IMR-90 (cell line): ENCODE data around the gene GALR2. TPM values are rescaled to one million over a fixed set of nuclear protein-coding genes. Genes with fewer than 3 reads are reported as not detected.

Experiments used
- ATAC-seq: fragments of 200-7000 bp; cut with Tn5 transposase; 2 replicates; pipeline ENCODE4 v1.9.1; 2020; ENCODE audit warnings: low read depth, mild to moderate bottlenecking, moderate library complexity
- BruUV-seq: library from RNA; stranded (reverse); fragments of 400-500 nt; replicated peaks from 2 replicates; lab custom pipeline; 2021; lab: Mats Ljungman, UMichigan
- CTCF ChIA-PET: fragments of 300-600 bp; formaldehyde crosslinking; extraction: SDS; loops from one replicate; lab custom pipeline; 2021; ENCODE audit warnings: antibody characterized with exemption; lab: Yijun Ruan, JAX
- POLR2A ChIA-PET: fragments of 300-600 bp; sonication (Branson Sonifier 250); formaldehyde crosslinking; loops from one replicate; lab custom pipeline; 2022; ENCODE audit warnings: antibody characterized with exemption; ENCODE audit not compliant: unreplicated experiment; lab: Charles Lee
- DNase-seq: peaks from one replicate; pipeline ENCODE4 v3.0.0; 2013
- H2AFZ ChIP-seq: replicated peaks from 2 replicates; pipeline ENCODE3; 2013; ENCODE audit warnings: low read length, mild to moderate bottlenecking; ENCODE audit not compliant: poor library complexity
- H2AK5ac ChIP-seq: 2 replicates; pipeline ENCODE4 v1.6.1; 2013; ENCODE audit warnings: low read depth, low read length, inconsistent platforms
- H2AK9ac ChIP-seq: replicated peaks from 2 replicates; pipeline ENCODE3; 2013; ENCODE audit warnings: mild to moderate bottlenecking, low read depth, low read length, moderate library complexity; ENCODE audit not compliant: poor library complexity
- H2BK120ac ChIP-seq: 2 replicates; pipeline ENCODE4 v1.6.1; 2013; ENCODE audit warnings: low read depth, low read length, inconsistent platforms
- H2BK15ac ChIP-seq: 3 replicates; pipeline ENCODE4 v1.6.1; 2013; ENCODE audit warnings: low read depth, low read length, inconsistent platforms
- H2BK20ac ChIP-seq: 2 replicates; pipeline ENCODE4 v1.6.1; 2013; ENCODE audit warnings: low read depth, mild to moderate bottlenecking, inconsistent platforms, low read length, moderate library complexity
- H2BK5ac ChIP-seq: 2 replicates; pipeline ENCODE4 v1.6.1; 2013; ENCODE audit warnings: mild to moderate bottlenecking, low read depth, low read length, inconsistent platforms; ENCODE audit not compliant: poor library complexity, severe bottlenecking
- H3K14ac ChIP-seq: replicated peaks from 2 replicates; pipeline ENCODE4 v1.6.1; 2013; ENCODE audit warnings: low read depth, low read length, inconsistent platforms
- H3K18ac ChIP-seq: 2 replicates; pipeline ENCODE4 v1.6.1; 2013; ENCODE audit warnings: low read depth, low read length, control low read depth
- H3K23ac ChIP-seq: 2 replicates; pipeline ENCODE4 v1.6.1; 2013; ENCODE audit warnings: low read depth, low read length, inconsistent platforms
- H3K27ac ChIP-seq: 2 replicates; pipeline ENCODE4 v1.5.1; 2013; ENCODE audit warnings: mild to moderate bottlenecking, control low read depth, low read length; ENCODE audit not compliant: insufficient read depth
- H3K27me3 ChIP-seq: 2 replicates; pipeline ENCODE4 v1.6.1; 2013; ENCODE audit warnings: low read length; ENCODE audit not compliant: control insufficient read depth, insufficient read depth
- H3K36me3 ChIP-seq: 2 replicates; pipeline ENCODE4 v1.6.1; 2013; ENCODE audit warnings: low read length, mixed read lengths; ENCODE audit not compliant: control insufficient read depth, insufficient read depth
- H3K4ac ChIP-seq: 2 replicates; pipeline ENCODE4 v1.6.1; 2013; ENCODE audit warnings: low read depth, low read length, inconsistent platforms
- H3K4me1 ChIP-seq: 2 replicates; pipeline ENCODE4 v1.6.1; 2013; ENCODE audit warnings: low read length, mixed read lengths; ENCODE audit not compliant: control insufficient read depth, insufficient read depth
- H3K4me2 ChIP-seq: 2 replicates; pipeline ENCODE4 v1.6.1; 2013; ENCODE audit warnings: low read depth, mild to moderate bottlenecking, control low read depth, low read length, moderate library complexity
- H3K4me3 ChIP-seq: 2 replicates; pipeline ENCODE4 v1.5.1; 2013; ENCODE audit warnings: low read depth, mild to moderate bottlenecking, control low read depth, low read length, moderate library complexity; ENCODE audit not compliant: insufficient read depth
- H3K56ac ChIP-seq: 2 replicates; pipeline ENCODE4 v1.6.1; 2013; ENCODE audit warnings: low read length, inconsistent platforms; ENCODE audit not compliant: insufficient read depth; ENCODE audit errors: extremely low read depth
- H3K79me1 ChIP-seq, 2 experiments: 2 replicates each; pipeline ENCODE4 v1.6.1; 2013; ENCODE audit warnings: low read length in 2 of 2, inconsistent platforms in 1 of 2, low read depth in 1 of 2
- H3K9ac ChIP-seq: 2 replicates; pipeline ENCODE4 v1.6.1; 2013; ENCODE audit warnings: low read depth, low read length, control low read depth
- H3K9me1 ChIP-seq: 2 replicates; pipeline ENCODE4 v1.6.1; 2013; ENCODE audit warnings: low read length, inconsistent platforms; ENCODE audit not compliant: insufficient read depth
- H3K9me3 ChIP-seq: 2 replicates; pipeline ENCODE4 v1.6.1; 2013; ENCODE audit warnings: low read length; ENCODE audit not compliant: control insufficient read depth, insufficient read depth
- H4K20me1 ChIP-seq: 2 replicates; pipeline ENCODE4 v1.6.1; 2013; ENCODE audit warnings: low read length, inconsistent platforms; ENCODE audit not compliant: insufficient read depth
- H4K5ac ChIP-seq: 2 replicates; pipeline ENCODE4 v1.6.1; 2013; ENCODE audit warnings: mild to moderate bottlenecking, low read depth, low read length, control low read depth
- H4K8ac ChIP-seq, 2 experiments: 2 replicates each; pipeline ENCODE4 v1.6.1; 2013; ENCODE audit warnings: low read depth in 2 of 2, low read length in 2 of 2, control low read depth in 1 of 2, inconsistent platforms in 1 of 2
- H4K91ac ChIP-seq: 2 replicates; pipeline ENCODE4 v1.6.1; 2013; ENCODE audit warnings: low read depth, low read length, inconsistent platforms; ENCODE audit not compliant: insufficient read depth
- BHLHE40 ChIP-seq: fragments of 150-350 bp; IDR thresholded peaks from 2 replicates; pipeline ENCODE4 v1.6.1; 2016; ENCODE audit warnings: mild to moderate bottlenecking, low read depth, low read length
- CEBPB ChIP-seq: IDR thresholded peaks from 2 replicates; pipeline ENCODE4 v1.6.1; 2012; ENCODE audit warnings: low read depth, low read length, improper control_type of control experiment
- CHD1 ChIP-seq: IDR thresholded peaks from 2 replicates; pipeline ENCODE4 v1.6.1; 2012; ENCODE audit warnings: low read depth, low read length, improper control_type of control experiment
- CTCF ChIP-seq: conservative IDR thresholded peaks from 2 replicates; pipeline ENCODE4 v1.5.1; 2012; ENCODE audit warnings: mild to moderate bottlenecking, low read depth, low read length, improper control_type of control experiment
- FOS ChIP-seq: fragments of 150-350 bp; IDR thresholded peaks from 2 replicates; pipeline ENCODE4 v1.6.1; 2016; ENCODE audit warnings: low read depth, low read length
- MAFK ChIP-seq: IDR thresholded peaks from 2 replicates; pipeline ENCODE4 v1.6.1; 2012; ENCODE audit warnings: low read depth, low read length, improper control_type of control experiment
- MAZ ChIP-seq: IDR thresholded peaks from 2 replicates; pipeline ENCODE4 v1.6.1; 2012; ENCODE audit warnings: low read depth, mild to moderate bottlenecking, low read length, improper control_type of control experiment, moderate library complexity, borderline replicate concordance
- MXI1 ChIP-seq: IDR thresholded peaks from 2 replicates; pipeline ENCODE4 v1.6.1; 2012; ENCODE audit warnings: low read depth, mild to moderate bottlenecking, low read length, moderate library complexity, borderline replicate concordance
- NFE2L2 ChIP-seq: fragments of 150-350 bp; IDR thresholded peaks from 2 replicates; pipeline ENCODE4 v1.6.1; 2016; ENCODE audit warnings: low read depth, mild to moderate bottlenecking, low read length
- POLR2A ChIP-seq: IDR thresholded peaks from 2 replicates; pipeline ENCODE4 v1.6.1; 2012; ENCODE audit warnings: mild to moderate bottlenecking, low read depth, low read length
- RAD21 ChIP-seq: IDR thresholded peaks from 2 replicates; pipeline ENCODE4 v1.6.1; 2012; ENCODE audit warnings: low read length, improper control_type of control experiment
- RCOR1 ChIP-seq: IDR thresholded peaks from 2 replicates; pipeline ENCODE4 v1.6.1; 2012; ENCODE audit warnings: mild to moderate bottlenecking, low read length, improper control_type of control experiment; ENCODE audit not compliant: insufficient replicate concordance
- RFX5 ChIP-seq: IDR thresholded peaks from 2 replicates; pipeline ENCODE4 v1.8.0; 2012; ENCODE audit warnings: low read depth, mild to moderate bottlenecking, low read length, moderate library complexity
- SMC3 ChIP-seq: fragments of 150-350 bp; IDR thresholded peaks from 2 replicates; pipeline ENCODE4 v1.6.1; 2016; ENCODE audit warnings: low read depth, mild to moderate bottlenecking, antibody characterized with exemption, low read length, moderate library complexity
- WGBS, 2 experiments: methylation state at CpG; one replicate each; pipeline versions ENCODE4 v1.1.5 to v1.1.7; 2013; ENCODE audit warnings: missing lambda C conversion rate in 2 of 2; ENCODE audit not compliant: insufficient read length in 1 of 2; ENCODE audit errors: extremely low coverage in 2 of 2; 5-methylcytosine and 5-hydroxymethylcytosine counted together
- dilution Hi-C: fragments of 300-500 bp; cut with HindIII; formaldehyde crosslinking; loops from one replicate; pipeline ENCODE4 v1.14.3; 2018; ENCODE audit warnings: low sequenced_read_pairs; ENCODE audit not compliant: unreplicated experiment
- in situ Hi-C: fragments of 300-500 bp; cut with MboI; formaldehyde crosslinking; loops from 3 replicates; pipeline ENCODE4 v1.14.3; 2019; ENCODE audit warnings: low sequenced_read_pairs, inconsistent platforms, mixed read lengths
- intact Hi-C: fragments of 100-400 bp; cut with micrococcal nuclease; formaldehyde crosslinking; loops from 2 replicates; pipeline ENCODE4 v1.10.0; 2022
- polyA plus RNA-seq, 3 experiments: library from polyadenylated mRNA; depleted of rRNA; stranded (reverse); fragments of >200 nt; gene quantifications; 2 replicates each; pipeline ENCODE4 v1.2.3, GENCODE V29; 2012; ENCODE audit warnings: low replicate concordance in 1 of 3
- total RNA-seq: library from RNA; depleted of rRNA; stranded (reverse); fragments of >200 nt; gene quantifications from 2 replicates; pipeline ENCODE4 v1.2.3, GENCODE V29; 2012
- TF ChIP-seq, protein P1 (sequence below): fragments of 150-350 bp; IDR thresholded peaks from 2 replicates; pipeline ENCODE4 v1.6.1; 2016; ENCODE audit warnings: low read depth, mild to moderate bottlenecking, low read length, moderate library complexity, borderline replicate concordance
- TF ChIP-seq, protein P2 (sequence below): fragments of 150-350 bp; IDR thresholded peaks from 2 replicates; pipeline ENCODE4 v1.6.1; 2017; ENCODE audit warnings: mild to moderate bottlenecking, antibody characterized with exemption, low read length, low read depth

GALR2 gene
- total and polyA plus RNA-seq, 2 of the 4 experiments (the other 2 are of a cell fraction): 0.07 TPM; not detected in 1

DNA sequence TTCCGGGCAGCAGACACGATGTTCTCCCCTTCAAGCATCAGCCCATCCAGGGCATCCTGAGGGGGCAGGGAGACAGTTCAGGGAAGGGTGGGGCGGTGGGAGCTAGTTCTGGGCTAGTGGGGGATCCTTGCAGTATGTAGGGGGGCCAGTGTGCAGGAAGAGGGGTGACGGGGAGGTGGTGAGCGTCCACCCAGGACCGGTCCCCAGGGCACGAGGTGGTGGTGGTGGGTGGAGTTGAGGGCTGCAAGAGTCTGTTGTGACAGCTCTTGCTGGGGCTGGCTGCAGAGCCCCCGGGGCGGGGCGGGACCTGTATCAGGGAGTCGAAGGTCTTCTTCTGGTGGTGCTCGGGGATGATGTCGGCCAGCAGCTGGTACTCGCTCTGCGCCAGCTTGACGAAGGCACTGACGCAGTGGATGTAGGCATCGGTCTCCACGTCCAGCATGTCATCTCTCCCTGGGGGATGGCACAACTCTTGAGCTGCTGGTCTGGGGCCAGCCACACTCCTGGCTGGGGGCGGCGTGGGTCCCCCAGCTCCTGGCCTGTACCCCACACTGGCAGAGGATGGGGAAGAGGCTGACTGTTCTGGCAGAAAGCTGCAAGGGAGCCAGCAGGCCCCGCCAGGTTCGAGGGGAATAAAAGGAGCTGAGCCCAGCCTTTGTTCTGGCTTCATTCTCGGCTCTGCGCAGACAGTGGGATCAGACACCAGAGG, 14.4 kb downstream of the GALR2 start:
- Histone ChIP-seq H3K27ac (no peak overlapping the region), H2AFZ (no peak overlapping the region), H3K4me1 (no peaks in the 10 kb centered on the region), H2BK120ac (no peak overlapping the region), H3K9ac (no peak overlapping the region), H3K79me1 (peaks cover 0 to 14% of the 10 kb centered on the region in 2 experiments; a peak in 2 of 4 replicates), H3K4me3 (no peak overlapping the region), H4K91ac (no peak overlapping the region), H4K5ac (no peak overlapping the region), H4K20me1 (no peaks in the 10 kb centered on the region; the same call in 1 of the 2 replicates), H3K18ac (no peak overlapping the region), H3K56ac (no peak overlapping the region), H3K14ac (no peak overlapping the region), H3K36me3 (peaks cover 78% of the 10 kb centered on the region), H2BK20ac (no peak overlapping the region), H3K9me1 (no peaks in the 10 kb centered on the region), H2AK9ac (no peak overlapping the region), H3K23ac (no peak overlapping the region), H2BK5ac (no peak overlapping the region), H3K4ac (no peak overlapping the region), H2BK15ac (no peak overlapping the region), H3K9me3 (no peaks in the 10 kb centered on the region), H3K4me2 (no peak overlapping the region), H4K8ac (no peak overlapping the region), H2AK5ac (no peak overlapping the region), H3K27me3 (no peaks in the 10 kb centered on the region)
- dilution Hi-C loops: no loop called here
- WGBS, 2 experiments: 92% methylated on average over 12 of the region's 25 CpGs; no CpG with 5 or more reads in 1 of the 2 experiments
- DNase-seq (no peak), ATAC-seq (no peak)
- in situ Hi-C loops: no loop called here
- intact Hi-C loops: no loop called here
- BruUV-seq: no TSS peak
- CTCF ChIA-PET: no interaction called here
- TF ChIP-seq MAFK (no peak), SMC3 (no peak), FOS (no peak), RAD21 (no peak), POLR2A (no peak), RCOR1 (no peak), CTCF (no peak), CHD1 (no peak), BHLHE40 (no peak), MAZ (no peak), RFX5 (no peak), MXI1 (no peak), CEBPB (no peak), NFE2L2 (no peak)
- TF ChIP-seq, protein P1, sequence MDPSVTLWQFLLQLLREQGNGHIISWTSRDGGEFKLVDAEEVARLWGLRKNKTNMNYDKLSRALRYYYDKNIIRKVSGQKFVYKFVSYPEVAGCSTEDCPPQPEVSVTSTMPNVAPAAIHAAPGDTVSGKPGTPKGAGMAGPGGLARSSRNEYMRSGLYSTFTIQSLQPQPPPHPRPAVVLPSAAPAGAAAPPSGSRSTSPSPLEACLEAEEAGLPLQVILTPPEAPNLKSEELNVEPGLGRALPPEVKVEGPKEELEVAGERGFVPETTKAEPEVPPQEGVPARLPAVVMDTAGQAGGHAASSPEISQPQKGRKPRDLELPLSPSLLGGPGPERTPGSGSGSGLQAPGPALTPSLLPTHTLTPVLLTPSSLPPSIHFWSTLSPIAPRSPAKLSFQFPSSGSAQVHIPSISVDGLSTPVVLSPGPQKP: no peak
- TF ChIP-seq, protein P2, sequence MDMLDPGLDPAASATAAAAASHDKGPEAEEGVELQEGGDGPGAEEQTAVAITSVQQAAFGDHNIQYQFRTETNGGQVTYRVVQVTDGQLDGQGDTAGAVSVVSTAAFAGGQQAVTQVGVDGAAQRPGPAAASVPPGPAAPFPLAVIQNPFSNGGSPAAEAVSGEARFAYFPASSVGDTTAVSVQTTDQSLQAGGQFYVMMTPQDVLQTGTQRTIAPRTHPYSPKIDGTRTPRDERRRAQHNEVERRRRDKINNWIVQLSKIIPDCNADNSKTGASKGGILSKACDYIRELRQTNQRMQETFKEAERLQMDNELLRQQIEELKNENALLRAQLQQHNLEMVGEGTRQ: no peak
- POLR2A ChIA-PET: no interaction called here
